Urothelium cell line (cell line): ENCODE data around the gene VIPR1.

Experiments
- DNase-seq: peaks from one replicate; pipeline ENCODE4 v3.0.0; 2011; ENCODE audit warnings: low spot score, mixed read lengths
- FAIRE-seq: peaks from 2 replicates; lab custom pipeline; 2011; peaks lifted over from hg19 to GRCh38; lab: Jason Lieb, UNC

Gene VIPR1

DNA sequence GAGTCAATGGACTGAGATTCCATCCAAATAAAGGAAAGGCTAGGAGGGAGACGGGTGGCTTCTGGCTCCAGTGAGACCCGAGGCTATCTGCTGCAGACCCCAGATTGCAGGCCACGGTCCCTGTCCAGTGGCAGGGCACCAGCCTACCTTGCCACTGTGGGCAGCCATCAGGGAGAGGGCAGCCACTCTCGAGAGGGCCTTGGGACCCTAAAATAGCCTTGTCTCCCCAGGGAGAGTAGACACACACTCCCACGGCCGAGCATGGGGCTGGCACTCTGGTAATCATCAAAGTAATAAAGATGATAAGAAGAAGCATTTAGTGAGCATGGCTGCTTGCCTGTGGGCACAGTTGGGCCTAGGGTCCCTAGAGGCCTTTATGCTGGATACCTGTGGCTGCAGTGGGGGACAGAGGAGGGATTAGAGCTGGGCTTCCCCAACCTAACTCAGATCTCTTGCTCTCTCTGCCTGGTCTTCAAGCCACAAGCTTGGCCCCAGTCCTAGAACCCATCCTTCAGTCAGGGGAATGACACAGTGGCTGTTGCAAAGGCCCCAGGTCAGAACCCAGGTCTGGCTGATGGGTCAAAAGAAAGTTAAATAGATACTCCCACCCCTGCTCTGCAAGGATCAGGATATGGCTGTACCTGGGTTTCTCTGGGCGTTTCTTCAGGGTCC is 9.2 kb upstream of the VIPR1 start:
- no peak for FAIRE-seq
- no peak for DNase-seq

DNA sequence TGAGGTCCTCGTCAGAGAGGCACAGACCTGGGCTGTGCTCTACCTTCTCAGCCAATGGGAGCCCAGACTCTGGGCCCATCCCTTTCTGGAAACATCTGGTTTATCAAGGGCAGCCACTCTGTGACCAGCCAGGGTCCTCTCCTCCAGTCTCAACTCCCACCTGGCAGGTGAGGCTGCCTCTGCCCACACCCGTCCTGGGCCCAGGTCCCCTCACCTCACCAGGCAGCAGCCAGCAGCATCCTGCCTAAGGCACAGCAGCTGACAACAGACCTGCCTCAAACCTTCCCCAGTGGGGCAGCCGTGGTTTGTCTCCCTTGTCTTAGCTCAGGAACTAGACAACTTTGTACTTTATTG is 8.7 kb upstream of the VIPR1 start:
- no peak for FAIRE-seq
- no peak for DNase-seq

GRCh38 chr3:42495393-42495792 is 7.0 kb upstream of the VIPR1 start:
- DNase-seq (no peak), FAIRE-seq (no peak)

GRCh38 chr3:42497009-42497731 is 5.3 kb upstream of the VIPR1 start:
- FAIRE-seq (peak; percentile 65), DNase-seq (peak; percentile 61)

DNA sequence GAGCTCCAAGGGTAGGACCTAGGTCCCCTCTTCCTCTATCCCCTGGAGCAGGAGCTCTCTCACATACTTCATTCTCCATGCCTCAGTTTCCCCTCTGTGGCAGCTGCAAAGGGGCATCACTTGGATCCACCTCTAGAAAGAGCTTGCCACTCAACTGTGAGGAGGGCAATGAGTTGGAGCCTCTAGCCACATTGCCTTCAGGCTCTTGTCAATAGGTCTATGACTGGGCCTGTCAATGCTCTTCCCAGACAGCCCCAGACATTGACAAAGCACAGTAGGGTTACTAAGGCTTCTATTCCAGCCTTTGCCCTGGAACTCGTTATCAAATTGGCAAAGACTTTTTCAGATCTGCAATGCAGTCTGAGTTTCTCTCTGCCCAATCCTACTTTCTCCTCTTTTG is 4.4 kb upstream of the VIPR1 start:
- FAIRE-seq (no peak), DNase-seq (no peak)

DNA sequence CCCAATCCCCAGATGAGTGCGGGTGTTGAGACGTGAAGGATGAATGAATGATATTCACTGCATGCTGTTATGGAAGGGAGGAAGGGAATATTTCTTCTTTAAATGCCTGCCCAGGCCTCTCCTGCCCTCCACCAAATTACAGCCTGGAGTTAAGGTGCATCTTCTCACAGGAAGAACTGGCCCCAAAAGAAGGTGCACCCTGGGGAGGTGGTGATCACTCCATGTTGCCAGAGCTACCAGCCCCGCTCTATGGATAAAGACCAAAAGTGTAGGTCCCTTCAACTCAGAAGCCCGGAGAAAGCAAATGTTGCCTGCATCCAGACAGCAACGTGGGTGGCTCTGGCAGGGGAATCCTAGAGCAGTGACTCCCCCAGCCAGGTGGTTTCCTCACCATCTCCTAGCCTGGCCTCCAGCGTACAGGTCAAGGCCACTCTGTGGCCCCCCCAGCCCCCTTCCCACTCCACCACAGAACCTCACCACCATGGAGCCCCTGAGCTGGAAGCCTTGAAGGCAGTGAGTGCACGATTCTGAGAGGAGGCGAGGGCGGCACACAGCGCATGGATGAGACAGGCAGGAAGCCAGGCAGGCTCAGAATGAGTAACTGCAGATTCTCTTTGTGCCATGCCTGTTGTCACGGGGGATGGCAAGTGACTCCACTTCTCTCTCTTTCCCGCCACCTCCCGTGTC is 3.5 kb upstream of the VIPR1 start:
- DNase-seq, result no peak
- no peak for FAIRE-seq

DNA sequence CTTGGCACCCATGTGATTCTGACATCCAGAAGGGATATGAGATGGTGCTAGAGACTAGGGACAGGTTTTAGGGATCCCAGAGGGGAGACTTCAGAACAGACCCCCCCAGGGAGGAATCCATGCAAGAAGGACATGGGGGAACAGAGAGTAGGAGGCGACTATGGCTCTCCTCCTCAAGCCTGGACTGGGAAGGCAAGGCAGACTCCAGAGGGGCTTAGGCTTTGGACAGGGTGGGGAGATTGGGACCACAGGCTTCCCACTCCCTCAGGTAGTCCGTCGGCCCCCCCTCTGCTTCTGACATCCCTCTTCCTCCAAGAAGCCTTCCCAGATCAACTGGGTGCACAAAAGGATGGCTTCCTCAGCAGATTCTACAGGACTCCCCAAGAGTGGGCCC is 3.0 kb upstream of the VIPR1 start:
- DNase-seq (no peak), FAIRE-seq (no peak)

DNA sequence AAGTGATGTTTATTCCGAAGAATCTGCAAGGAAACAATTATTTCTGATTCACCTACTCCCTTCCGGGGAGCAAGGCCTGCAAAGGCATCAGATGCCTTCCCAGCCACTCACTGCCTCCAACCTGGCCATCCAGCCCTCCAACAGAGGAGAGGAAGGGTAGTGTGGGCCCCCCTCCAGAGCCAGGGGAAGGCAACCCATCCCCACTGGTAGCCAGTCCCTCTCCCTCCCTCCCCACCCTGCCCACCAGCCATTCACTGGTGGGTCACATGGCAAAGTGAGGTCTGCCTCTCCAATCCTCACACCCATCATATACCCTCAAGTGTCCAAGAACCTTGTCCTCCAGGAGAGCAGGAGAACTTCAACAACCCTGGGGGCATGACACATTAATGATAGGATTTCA is 2.4 kb upstream of the VIPR1 start:
- FAIRE-seq (no peak), DNase-seq (no peak)

DNA sequence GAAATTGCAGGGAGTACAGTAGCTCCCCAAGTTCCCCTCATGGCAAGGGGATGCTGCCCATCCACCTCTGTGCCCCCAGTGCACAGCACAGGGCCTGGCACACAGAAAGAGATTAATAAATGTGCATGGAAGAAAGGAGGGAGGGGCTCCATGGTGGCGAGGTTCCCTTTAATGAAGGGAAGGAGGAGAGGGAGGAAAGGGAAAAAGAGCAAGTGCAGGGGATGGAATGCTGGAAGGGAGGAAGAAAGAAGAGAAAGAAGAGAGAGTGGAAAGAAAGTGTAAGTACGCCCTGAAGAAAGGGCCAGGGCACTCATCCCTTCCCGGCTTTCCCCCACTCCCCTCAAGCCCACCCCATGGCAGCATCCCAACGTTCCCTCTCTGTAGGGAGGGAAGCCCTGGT is 1.5 kb upstream of the VIPR1 start:
- FAIRE-seq (no peak), DNase-seq (no peak)

DNA sequence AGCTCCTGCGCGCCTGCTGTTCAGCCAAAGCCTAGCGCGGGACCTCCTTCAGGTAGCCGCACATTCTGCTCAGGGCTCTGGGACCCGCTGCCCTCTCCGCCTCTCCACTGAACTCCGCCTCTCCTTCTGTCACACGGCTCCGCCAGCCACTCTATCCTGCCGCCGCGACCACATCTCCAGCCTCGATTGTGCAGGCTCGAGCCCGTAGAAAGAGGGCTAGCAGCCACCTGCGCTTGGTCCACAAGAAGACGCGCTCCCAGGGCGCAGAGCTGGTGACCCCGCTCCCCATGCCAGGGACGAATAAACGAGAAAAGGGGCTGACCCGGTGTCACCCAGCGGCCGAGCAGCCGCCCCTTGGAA is 1.1 kb upstream of the VIPR1 start:
- no peak for FAIRE-seq

DNA sequence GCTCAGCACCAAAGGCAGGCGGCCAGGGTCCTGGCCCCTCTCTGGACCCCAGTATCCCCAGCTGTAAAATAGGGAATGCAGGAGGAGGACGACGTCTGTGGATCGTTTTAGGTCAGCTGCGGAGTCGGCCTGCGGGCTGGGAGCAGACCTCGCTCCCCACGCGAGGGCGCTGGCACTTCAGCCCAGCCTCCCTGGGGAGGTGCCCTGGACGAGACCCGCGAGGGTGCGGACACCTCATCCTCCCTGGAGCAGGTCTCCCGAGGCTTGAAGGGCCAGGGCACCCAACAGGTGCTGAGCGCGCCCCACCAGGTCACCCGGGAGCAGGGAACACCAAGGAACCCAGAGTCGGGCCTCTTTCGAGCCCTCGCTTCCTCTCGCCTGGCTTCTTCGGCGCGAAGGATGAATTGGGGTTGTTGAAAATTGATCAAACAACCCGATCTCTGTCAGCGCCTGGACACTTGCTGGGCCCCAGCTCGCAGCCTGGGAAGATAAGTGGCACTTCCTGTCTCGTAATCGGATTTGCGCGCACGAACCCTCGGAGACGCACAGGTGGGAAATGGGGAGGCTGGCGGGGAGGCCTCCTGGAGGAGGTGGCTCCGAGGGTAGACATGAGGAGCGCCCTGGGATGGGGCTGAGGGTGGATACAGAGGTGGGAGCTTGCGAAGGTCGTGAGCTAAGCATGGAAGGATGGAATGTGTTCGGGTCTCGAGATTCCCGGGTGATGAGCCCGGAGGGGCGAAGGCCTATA is 588 bp upstream of the VIPR1 start:
- DNase-seq (peak; percentile 46), FAIRE-seq (no peak)

More for the DNA sequence above, 1.1 kb upstream of the VIPR1 start:
- DNase-seq, result no peak

DNA sequence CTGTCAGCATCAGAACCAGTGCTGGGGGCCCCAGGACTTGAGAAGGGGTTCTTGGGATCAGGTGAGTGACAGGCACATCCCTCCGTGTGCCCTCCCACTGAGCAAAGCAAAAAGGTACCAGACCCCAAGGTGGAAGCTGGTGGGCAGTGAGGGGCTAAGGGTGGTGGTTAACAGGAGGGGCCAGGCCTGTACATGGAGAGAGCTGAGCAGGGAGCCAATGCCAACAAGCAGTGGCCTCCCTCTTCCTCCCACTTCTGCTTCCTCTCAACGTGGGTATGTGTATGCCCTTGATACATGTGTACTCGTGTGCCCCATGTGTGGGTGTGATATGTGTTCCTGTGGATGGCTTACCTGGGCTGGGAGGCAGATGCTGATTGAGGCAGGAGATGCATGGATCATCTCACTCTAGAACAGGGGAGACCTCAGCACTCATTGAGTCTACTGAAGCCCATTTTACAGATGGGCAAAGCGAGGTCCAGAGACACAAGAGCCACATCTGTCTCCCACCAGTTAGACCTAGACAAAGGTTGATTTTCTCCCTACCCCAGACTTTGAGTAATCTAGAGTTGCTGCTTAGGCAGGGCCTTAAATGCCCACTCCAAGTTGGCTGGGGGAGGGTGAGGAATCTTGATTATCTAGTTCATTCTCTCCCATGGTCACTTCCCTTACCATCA is 945 bp downstream of the VIPR1 start:
- FAIRE-seq (peak; percentile 59), DNase-seq (no peak)

- DNase-seq (no peak), FAIRE-seq (no peak)
These were observed 1.5 kb downstream of the VIPR1 start for GRCh38 chr3:42503957-42504333.

DNA sequence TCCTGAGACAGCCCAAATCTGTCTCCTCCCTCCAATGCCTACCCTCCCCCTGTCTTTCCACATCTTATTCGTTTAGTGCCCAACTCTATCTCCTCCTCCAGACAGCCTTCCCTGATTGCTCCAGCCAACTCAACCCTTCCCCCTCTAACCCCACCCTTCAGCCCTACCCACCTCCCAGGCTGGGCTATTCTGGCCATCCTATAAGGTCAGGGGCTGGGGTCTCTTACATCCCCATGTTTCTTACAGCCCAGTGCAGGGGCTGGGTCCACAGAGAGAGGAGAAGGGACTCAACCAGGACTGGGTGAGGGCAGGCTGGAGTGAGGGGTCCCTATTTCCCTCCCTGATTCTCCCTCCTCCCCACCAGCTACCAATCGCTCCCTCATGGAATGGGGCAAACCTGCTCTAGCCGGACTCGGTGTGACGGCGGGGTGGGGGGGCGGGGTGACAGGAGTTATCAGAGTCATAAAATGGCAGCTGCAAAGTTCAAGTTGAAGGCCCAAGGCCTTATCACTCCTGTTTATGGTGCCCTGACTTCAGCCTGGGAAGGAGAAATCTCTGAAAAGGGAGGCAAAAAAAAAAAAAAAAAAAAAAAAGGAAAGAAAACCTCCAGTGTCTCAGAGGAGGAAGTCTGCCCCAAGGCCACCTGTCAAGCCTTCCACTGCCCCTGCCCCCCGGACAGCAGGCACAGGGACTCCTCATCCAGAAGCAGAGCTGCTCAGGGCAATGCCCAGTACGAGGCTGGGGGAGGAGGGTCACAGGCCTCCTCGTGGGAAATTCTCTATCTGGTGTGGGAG is 2.1 kb downstream of the VIPR1 start:
- FAIRE-seq (no peak), DNase-seq (no peak)

DNA sequence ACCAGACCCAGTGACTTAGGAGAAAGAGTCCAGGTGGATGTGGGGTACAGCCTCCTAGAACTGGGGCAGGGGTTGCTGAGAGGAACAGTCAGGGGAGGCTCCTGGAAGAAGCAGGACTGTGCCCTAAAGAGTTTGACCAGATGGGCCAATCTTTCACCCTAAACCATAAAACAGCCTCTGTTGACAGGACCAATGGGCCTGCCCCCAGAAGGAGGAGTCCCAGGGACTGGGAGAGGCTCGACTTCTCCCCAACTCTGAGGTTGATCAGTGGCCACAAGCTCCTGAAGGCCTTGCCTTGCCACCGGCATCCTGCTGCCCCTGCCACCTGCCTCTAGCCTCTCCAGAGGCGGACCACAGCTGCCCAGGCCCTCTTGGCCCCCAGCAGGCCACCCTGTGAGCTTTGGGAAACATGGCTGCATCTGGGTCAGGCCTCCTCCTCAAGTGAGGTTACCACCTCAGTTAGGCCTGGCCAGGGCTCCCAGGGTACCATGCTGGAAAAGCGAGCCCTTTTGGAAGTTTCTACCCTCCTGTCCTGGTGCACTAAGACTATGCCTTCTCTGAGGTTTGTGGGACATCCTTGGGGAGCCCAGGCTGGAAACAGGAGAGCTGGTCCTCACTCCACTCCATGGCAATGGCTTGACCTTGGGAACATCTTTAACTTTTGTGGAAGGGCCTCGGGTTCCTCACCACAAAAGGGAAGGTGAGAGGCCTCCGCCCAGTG is 2.8 kb downstream of the VIPR1 start:
- no peak for FAIRE-seq
- no peak for DNase-seq

DNA sequence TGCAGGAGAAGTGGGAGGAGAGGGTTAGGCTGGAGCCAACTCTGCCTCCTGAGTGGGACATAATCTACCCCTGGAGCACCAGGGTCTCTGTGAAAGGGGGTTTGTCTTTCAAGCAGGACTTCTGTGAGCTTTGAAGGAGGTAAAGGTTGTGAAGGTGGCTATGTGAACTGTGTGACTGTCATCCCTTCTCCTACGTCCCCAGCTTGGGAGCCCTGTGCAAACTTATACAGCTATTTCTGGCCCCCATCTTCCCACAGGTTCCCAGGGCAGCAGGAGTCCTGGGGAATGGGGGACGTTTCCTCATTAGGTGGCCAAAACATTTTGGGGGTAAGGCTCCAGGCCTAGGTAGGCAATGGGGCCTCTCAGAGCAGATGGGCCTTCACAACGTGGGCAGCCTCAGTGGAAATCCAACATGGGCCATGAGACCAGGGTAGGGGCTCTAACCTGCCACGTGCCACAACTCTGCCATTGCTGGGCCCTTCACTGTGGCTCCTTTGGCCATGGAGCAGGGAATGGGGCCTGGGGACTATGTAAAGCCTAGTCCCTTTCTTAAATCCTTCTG is 3.5 kb downstream of the VIPR1 start:
- no peak for DNase-seq

DNA sequence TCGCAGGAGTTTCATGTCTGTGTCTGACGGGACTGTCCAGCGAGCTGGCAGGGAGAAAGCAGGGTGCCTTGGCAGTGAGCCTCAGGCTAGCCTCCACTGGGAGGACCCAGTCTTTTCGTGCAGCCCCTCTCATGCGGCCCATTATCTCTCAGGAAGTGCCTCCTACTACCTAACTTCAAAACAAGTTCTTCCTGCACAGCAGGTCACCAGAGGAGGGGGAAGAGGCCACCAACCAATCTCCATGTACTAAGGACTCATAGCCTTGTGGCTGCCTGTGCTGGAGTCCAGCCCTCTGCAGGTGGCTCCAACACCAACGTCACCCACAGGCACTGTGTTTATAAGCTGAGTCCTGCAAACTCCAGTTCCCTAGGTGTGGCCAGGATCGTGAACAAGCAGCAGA is 4.8 kb downstream of the VIPR1 start:
- FAIRE-seq, result peak; percentile 53
- DNase-seq, result no peak

More for the DNA sequence above, 3.5 kb downstream of the VIPR1 start:
- no peak for FAIRE-seq

GRCh38 chr3:42507761-42508335 is 5.4 kb downstream of the VIPR1 start:
- no peak for FAIRE-seq
- no peak for DNase-seq

GRCh38 chr3:42508562-42508961 is 6.1 kb downstream of the VIPR1 start:
- no peak for FAIRE-seq
- DNase-seq, result no peak
